Upper lobe of left lung (tissue), 4 donors: Measurements from ENCODE around the gene FOXS1.

Experiments used
- POLR2AphosphoS5 ChIP-seq, 2 donors: sonication (generic); formaldehyde crosslinking; IDR thresholded peaks; one replicate each; pipeline ENCODE4 v1.5.1; 2017; ENCODE audit warnings: antibody characterized with exemption in 2 of 2
- TF ChIP-seq, protein P1 (sequence below), 6 experiments: fragments of 450-650 bp in 4 of 6; fragments of 200-600 bp in 2 of 6; sonication (generic) in 2 of 6; IDR thresholded peaks; one replicate each; pipeline ENCODE4 v1.5.1; 2016 to 2019; ENCODE audit warnings: antibody characterized with exemption in 6 of 6

DNA sequence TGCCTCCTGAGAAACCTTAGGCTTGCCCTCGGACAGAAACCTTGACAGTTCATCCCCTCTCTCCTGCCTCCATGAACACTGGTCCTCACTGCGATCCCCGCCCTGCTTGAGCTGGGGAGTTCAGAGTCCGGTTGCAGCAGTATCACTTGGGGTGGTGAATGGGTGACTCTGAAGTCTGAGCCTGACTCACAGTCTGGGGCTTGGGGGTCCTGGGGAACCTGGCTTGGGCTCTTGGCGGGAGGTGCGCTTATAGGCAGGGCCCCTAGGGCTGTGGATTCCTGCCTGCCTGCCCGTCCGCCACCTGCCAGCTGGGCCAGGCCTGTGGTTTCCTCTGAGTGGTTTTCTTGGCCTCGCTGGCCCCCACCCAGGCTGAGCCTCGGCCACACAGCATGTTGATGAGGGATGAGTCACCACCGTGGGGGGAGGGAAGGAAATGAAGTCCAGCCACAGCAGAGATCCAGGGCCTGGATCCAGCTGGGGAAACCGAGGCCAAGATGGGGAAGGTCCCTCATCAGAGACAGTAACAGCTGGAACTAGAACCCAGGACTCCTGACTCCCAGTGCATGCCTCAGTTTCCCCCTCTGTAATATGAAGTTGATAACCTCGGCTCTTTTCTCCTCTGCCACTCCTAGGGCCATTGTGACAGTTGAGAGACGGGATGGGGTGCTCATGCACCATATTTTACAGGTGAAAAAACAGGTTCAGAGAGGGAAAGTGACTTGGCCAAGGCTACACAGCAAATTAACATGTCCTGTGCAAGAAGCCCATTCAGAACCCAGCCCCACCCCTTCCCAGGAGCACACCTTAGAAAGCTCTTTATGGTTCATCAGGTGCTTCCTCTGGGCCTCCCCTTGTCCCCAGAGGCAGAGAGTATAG lies 9.2 kb downstream of the FOXS1 start:
- TF ChIP-seq, protein P1, sequence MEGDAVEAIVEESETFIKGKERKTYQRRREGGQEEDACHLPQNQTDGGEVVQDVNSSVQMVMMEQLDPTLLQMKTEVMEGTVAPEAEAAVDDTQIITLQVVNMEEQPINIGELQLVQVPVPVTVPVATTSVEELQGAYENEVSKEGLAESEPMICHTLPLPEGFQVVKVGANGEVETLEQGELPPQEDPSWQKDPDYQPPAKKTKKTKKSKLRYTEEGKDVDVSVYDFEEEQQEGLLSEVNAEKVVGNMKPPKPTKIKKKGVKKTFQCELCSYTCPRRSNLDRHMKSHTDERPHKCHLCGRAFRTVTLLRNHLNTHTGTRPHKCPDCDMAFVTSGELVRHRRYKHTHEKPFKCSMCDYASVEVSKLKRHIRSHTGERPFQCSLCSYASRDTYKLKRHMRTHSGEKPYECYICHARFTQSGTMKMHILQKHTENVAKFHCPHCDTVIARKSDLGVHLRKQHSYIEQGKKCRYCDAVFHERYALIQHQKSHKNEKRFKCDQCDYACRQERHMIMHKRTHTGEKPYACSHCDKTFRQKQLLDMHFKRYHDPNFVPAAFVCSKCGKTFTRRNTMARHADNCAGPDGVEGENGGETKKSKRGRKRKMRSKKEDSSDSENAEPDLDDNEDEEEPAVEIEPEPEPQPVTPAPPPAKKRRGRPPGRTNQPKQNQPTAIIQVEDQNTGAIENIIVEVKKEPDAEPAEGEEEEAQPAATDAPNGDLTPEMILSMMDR (IDR thresholded peaks at IDR 0.05) = no peak
- TF ChIP-seq POLR2AphosphoS5 (IDR thresholded peaks at IDR 0.05) = peak; percentile 27 to 58
